GM23338 (cell line): ENCODE results near the gene KAT8. TPM values are rescaled to one million over a fixed set of nuclear protein-coding genes. Genes with fewer than 3 reads are reported as not detected.

ENCODE experiments used
- ATAC-seq: fragments of 200-7000 bp; cut with Tn5 transposase; 3 replicates; pipeline ENCODE4 v1.9.1; 2020
- DNase-seq: peaks from one replicate; pipeline ENCODE4 v3.0.0-alpha.2; 2015; ENCODE audit warnings: low spot score
- H2AFZ ChIP-seq: fragments of 200-600 bp; sonication (generic); 2 replicates; pipeline ENCODE4 v1.8.0; 2016; ENCODE audit warnings: antibody characterized with exemption, mild to moderate bottlenecking, moderate library complexity
- H3F3A ChIP-seq: fragments of 200-600 bp; sonication (generic); replicated peaks from 2 replicates; pipeline ENCODE4 v1.8.0; 2017; ENCODE audit warnings: antibody characterized with exemption, mixed run types, low read depth
- H3K27ac ChIP-seq: fragments of 200-600 bp; sonication (generic); 2 replicates; pipeline ENCODE4 v1.6.1; 2016; ENCODE audit warnings: low read depth
- H3K27me3 ChIP-seq: fragments of 200-600 bp; sonication (generic); 2 replicates; pipeline ENCODE4 v1.8.0; 2016; ENCODE audit warnings: mild to moderate bottlenecking, mixed run types, moderate library complexity; ENCODE audit not compliant: insufficient read depth
- H3K36me3 ChIP-seq: fragments of 200-600 bp; sonication (generic); 2 replicates; pipeline ENCODE4 v1.8.0; 2016; ENCODE audit warnings: mild to moderate bottlenecking; ENCODE audit not compliant: insufficient read depth
- H3K4me1 ChIP-seq: fragments of 200-600 bp; sonication (generic); 2 replicates; pipeline ENCODE4 v1.8.0; 2016; ENCODE audit warnings: mild to moderate bottlenecking, moderate library complexity; ENCODE audit not compliant: insufficient read depth
- H3K4me2 ChIP-seq: fragments of 200-600 bp; sonication (generic); 2 replicates; pipeline ENCODE4 v1.7.1; 2017; ENCODE audit warnings: mixed run types
- H3K4me3 ChIP-seq: fragments of 200-600 bp; sonication (generic); 2 replicates; pipeline ENCODE4 v1.6.1; 2016; ENCODE audit warnings: mixed run types
- H3K79me2 ChIP-seq: fragments of 200-600 bp; sonication (generic); replicated peaks from 2 replicates; pipeline ENCODE4 v1.8.0; 2017; ENCODE audit warnings: mild to moderate bottlenecking; ENCODE audit not compliant: insufficient read depth
- H3K9me2 ChIP-seq: fragments of 200-600 bp; sonication (generic); 2 replicates; pipeline ENCODE4 v1.8.0; 2017; ENCODE audit not compliant: insufficient read depth
- H4K20me1 ChIP-seq: fragments of 200-600 bp; sonication (generic); replicated peaks from 2 replicates; pipeline ENCODE4 v1.8.0; 2017; ENCODE audit warnings: mild to moderate bottlenecking; ENCODE audit not compliant: insufficient read depth
- H3K27ac Mint-ChIP-seq: 2 replicates; pipeline ENCODE4 v1.8.0; 2020; ENCODE audit warnings: inconsistent platforms, mild to moderate bottlenecking, moderate library complexity, mixed read lengths
- H3K27me3 Mint-ChIP-seq: 3 replicates; pipeline ENCODE4 v1.8.0; 2022; ENCODE audit warnings: low read depth, mild to moderate bottlenecking, moderate library complexity, mixed read lengths, inconsistent platforms; ENCODE audit not compliant: insufficient read depth, poor library complexity
- H3K36me3 Mint-ChIP-seq: 3 replicates; pipeline ENCODE4 v1.8.0; 2021; ENCODE audit warnings: low read depth, mild to moderate bottlenecking, inconsistent platforms, moderate library complexity, mixed read lengths
- H3K4me1 Mint-ChIP-seq: 3 replicates; pipeline ENCODE4 v1.8.0; 2020; ENCODE audit warnings: mild to moderate bottlenecking, inconsistent platforms, mixed read lengths
- H3K4me3 Mint-ChIP-seq: 3 replicates; pipeline ENCODE4 v1.8.0; 2021; ENCODE audit warnings: moderate library complexity, mild to moderate bottlenecking, inconsistent platforms, mixed read lengths
- H3K9me3 Mint-ChIP-seq: 3 replicates; pipeline ENCODE4 v1.8.0; 2020; ENCODE audit warnings: moderate library complexity, mild to moderate bottlenecking, inconsistent platforms, mixed read lengths
- CREB1 ChIP-seq: fragments of 250-450 bp; sonication (Bioruptor Pico); IDR thresholded peaks from 2 replicates; pipeline ENCODE4 v1.5.0; 2020; ENCODE audit warnings: low read depth, mild to moderate bottlenecking, moderate library complexity
- CTCF ChIP-seq, 2 experiments: fragments of 200-600 bp in 1 of 2; sonication (generic) in 1 of 2; conservative IDR thresholded peaks; 2 replicates each; pipeline versions ENCODE4 v1.5.1 to v1.6.1; 2016 to 2017; ENCODE audit warnings: antibody characterized with exemption in 2 of 2, low read depth in 2 of 2, mild to moderate bottlenecking in 2 of 2, moderate library complexity in 1 of 2
- ETS1 ChIP-seq: IDR thresholded peaks from 2 replicates; pipeline ENCODE4 v1.6.1; 2016; ENCODE audit warnings: antibody characterized with exemption
- EZH2 ChIP-seq: fragments of 200-600 bp; sonication (generic); IDR thresholded peaks from one replicate; pipeline ENCODE4 v1.8.0; 2017; ENCODE audit warnings: antibody characterized with exemption, mild to moderate bottlenecking, low read depth; ENCODE audit not compliant: unreplicated experiment
- EZH2phosphoT487 ChIP-seq: fragments of 200-600 bp; sonication (generic); IDR thresholded peaks from one replicate; pipeline ENCODE4 v1.8.1; 2018; ENCODE audit warnings: antibody characterized with exemption; ENCODE audit not compliant: unreplicated experiment
- JUNB ChIP-seq: IDR thresholded peaks from one replicate; pipeline ENCODE4 v1.6.1; 2016; ENCODE audit warnings: antibody characterized with exemption; ENCODE audit not compliant: unreplicated experiment
- NANOG ChIP-seq: IDR thresholded peaks from 2 replicates; pipeline ENCODE4 v1.6.1; 2016; ENCODE audit warnings: antibody characterized with exemption, borderline replicate concordance
- POLR2AphosphoS5 ChIP-seq: IDR thresholded peaks from 2 replicates; pipeline ENCODE4 v1.6.1; 2016; ENCODE audit warnings: antibody characterized with exemption, low read depth
- STAT1 ChIP-seq: IDR thresholded peaks from one replicate; pipeline ENCODE4 v1.6.1; 2016; ENCODE audit warnings: antibody characterized with exemption; ENCODE audit not compliant: unreplicated experiment
- ZNF114 ChIP-seq: fragments of 250-450 bp; sonication (Bioruptor Pico); IDR thresholded peaks from 2 replicates; pipeline ENCODE4 v1.5.0; 2020; ENCODE audit warnings: mild to moderate bottlenecking, moderate library complexity
- ZNF331 ChIP-seq: fragments of 250-450 bp; sonication (Bioruptor Pico); IDR thresholded peaks from 2 replicates; pipeline ENCODE4 v1.5.0; 2020; ENCODE audit warnings: low read depth, mild to moderate bottlenecking, moderate library complexity
- ZNF462 ChIP-seq: fragments of 250-450 bp; sonication (Bioruptor Pico); IDR thresholded peaks from 2 replicates; pipeline ENCODE4 v1.5.0; 2020; ENCODE audit warnings: mild to moderate bottlenecking, moderate library complexity
- polyA plus RNA-seq: library from polyadenylated mRNA; unstranded; fragments of >200 nt; fragmentation: Nextera tagmentation; extraction: Ambion mirVana; gene quantifications from 2 replicates; pipeline ENCODE4 v1.2.1, GENCODE V29; 2016
- total RNA-seq: library from RNA; depleted of rRNA; stranded (reverse); fragments of >200 nt; shearing (Covaris generic); gene quantifications from 2 replicates; pipeline ENCODE4 v1.2.3, GENCODE V29; 2014
- TF ChIP-seq, protein P1 (sequence below): IDR thresholded peaks from one replicate; pipeline ENCODE4 v1.6.1; 2018; ENCODE audit warnings: antibody characterized with exemption; ENCODE audit not compliant: unreplicated experiment

Gene KAT8
- total and polyA plus RNA-seq, 2 experiments from 2014 or later = 47.6 to 85.4 TPM

GRCh38 chr16:31113121-31114120 is 4.0 kb upstream of the KAT8 start:
- no peak overlapping the region for H3K27ac Mint-ChIP-seq
- no peak overlapping the region for H3K4me3 Mint-ChIP-seq
- H3K27me3 Mint-ChIP-seq = peaks cover 18% of the 10 kb centered on the region
- H3K36me3 ChIP-seq = no peaks in the 10 kb centered on the region
- no peak overlapping the region for H3K4me2 ChIP-seq
- peaks cover 4% of the 10 kb centered on the region for H3K4me1 ChIP-seq
- H2AFZ ChIP-seq = no peak overlapping the region
- no peak overlapping the region for H3K4me3 ChIP-seq
- peaks cover 5% of the 10 kb centered on the region for H3K79me2 ChIP-seq
- ATAC-seq = no peak
- H4K20me1 ChIP-seq = peaks cover 11% of the 10 kb centered on the region
- DNase-seq = no peak
- H3K9me3 Mint-ChIP-seq = peaks cover 2% of the 10 kb centered on the region; the same call in 1 of the 3 replicates
- H3K9me2 ChIP-seq = no peaks in the 10 kb centered on the region
- peaks cover 8% of the 10 kb centered on the region for H3K4me1 Mint-ChIP-seq
- no peaks in the 10 kb centered on the region for H3K27me3 ChIP-seq
- H3K27ac ChIP-seq = no peak overlapping the region
- H3K36me3 Mint-ChIP-seq = peaks cover 35% of the 10 kb centered on the region
- peaks cover 20% of the 10 kb centered on the region; the same call in 1 of the 2 replicates for H3F3A ChIP-seq
- no peak for TF ChIP-seq ZNF114 (CRISPR knock-in tag)
- no peak for TF ChIP-seq ETS1
- TF ChIP-seq, protein P1, sequence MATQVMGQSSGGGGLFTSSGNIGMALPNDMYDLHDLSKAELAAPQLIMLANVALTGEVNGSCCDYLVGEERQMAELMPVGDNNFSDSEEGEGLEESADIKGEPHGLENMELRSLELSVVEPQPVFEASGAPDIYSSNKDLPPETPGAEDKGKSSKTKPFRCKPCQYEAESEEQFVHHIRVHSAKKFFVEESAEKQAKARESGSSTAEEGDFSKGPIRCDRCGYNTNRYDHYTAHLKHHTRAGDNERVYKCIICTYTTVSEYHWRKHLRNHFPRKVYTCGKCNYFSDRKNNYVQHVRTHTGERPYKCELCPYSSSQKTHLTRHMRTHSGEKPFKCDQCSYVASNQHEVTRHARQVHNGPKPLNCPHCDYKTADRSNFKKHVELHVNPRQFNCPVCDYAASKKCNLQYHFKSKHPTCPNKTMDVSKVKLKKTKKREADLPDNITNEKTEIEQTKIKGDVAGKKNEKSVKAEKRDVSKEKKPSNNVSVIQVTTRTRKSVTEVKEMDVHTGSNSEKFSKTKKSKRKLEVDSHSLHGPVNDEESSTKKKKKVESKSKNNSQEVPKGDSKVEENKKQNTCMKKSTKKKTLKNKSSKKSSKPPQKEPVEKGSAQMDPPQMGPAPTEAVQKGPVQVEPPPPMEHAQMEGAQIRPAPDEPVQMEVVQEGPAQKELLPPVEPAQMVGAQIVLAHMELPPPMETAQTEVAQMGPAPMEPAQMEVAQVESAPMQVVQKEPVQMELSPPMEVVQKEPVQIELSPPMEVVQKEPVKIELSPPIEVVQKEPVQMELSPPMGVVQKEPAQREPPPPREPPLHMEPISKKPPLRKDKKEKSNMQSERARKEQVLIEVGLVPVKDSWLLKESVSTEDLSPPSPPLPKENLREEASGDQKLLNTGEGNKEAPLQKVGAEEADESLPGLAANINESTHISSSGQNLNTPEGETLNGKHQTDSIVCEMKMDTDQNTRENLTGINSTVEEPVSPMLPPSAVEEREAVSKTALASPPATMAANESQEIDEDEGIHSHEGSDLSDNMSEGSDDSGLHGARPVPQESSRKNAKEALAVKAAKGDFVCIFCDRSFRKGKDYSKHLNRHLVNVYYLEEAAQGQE = no peak
- no peak for TF ChIP-seq POLR2AphosphoS5
- TF ChIP-seq CTCF (conservative IDR thresholded peaks at IDR 0.05; ENCODE audit: low read depth in 2 of 2) = no peak
- TF ChIP-seq ZNF331 = no peak
- TF ChIP-seq NANOG = no peak
- TF ChIP-seq ZNF462 (CRISPR knock-in tag) = no peak
- TF ChIP-seq STAT1 = no peak
- TF ChIP-seq EZH2 = no peak
- TF ChIP-seq JUNB = no peak
- TF ChIP-seq CREB1 (CRISPR knock-in tag) = no peak
- no peak for TF ChIP-seq EZH2phosphoT487
